Ecto neural progenitor cell (in vitro differentiated cells): ENCODE data around the gene NFATC1.
A peak's percentile ranks its signal among the peaks of the same experiment; 100 is the strongest.

Experiments used
- DNase-seq: peaks from one replicate; pipeline ENCODE4 v3.0.0-alpha.2; 2018; ENCODE audit warnings: low spot score

NFATC1 gene

DNA sequence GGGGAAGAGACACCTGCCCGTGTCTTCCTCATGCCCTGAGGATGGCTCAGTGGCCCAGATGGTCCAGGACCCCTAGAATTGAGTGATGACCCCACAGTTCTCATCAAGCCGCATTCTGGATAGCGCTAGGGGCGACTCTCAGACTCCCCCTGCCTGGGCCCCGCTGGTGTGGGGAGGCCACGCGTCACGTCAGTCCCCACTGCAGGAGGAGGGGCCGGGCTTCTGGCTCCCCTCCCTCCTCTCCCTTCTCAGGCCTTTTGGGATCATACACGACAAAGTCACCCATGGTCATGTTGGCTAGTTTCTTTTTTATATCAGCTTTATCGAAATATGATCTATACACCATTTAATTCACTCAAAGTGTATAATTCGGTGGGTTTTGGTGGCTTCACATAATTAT, 61.5 kb downstream of the NFATC1 start:
- no peak for DNase-seq

DNA sequence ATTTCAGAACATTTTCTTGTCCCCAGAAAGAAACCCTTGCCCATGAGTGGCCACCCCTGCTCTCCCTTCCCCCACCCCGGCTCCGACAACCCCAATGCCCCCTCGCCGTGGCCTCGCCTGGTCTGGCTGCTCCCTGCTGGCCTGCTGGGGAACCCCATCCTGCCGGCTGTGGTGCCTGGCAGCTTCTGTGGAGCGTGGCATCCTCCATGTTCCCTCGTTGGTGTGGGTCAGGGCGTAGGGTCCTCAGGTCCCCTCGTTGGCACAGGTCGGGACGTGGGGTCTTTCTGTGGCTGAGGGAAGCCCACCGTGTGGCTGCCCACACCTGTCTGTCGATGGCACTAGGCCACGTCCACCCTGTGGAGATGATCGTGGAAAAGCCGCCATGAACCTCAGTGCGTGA, 61.9 kb downstream of the NFATC1 start:
- DNase-seq = no peak

DNA sequence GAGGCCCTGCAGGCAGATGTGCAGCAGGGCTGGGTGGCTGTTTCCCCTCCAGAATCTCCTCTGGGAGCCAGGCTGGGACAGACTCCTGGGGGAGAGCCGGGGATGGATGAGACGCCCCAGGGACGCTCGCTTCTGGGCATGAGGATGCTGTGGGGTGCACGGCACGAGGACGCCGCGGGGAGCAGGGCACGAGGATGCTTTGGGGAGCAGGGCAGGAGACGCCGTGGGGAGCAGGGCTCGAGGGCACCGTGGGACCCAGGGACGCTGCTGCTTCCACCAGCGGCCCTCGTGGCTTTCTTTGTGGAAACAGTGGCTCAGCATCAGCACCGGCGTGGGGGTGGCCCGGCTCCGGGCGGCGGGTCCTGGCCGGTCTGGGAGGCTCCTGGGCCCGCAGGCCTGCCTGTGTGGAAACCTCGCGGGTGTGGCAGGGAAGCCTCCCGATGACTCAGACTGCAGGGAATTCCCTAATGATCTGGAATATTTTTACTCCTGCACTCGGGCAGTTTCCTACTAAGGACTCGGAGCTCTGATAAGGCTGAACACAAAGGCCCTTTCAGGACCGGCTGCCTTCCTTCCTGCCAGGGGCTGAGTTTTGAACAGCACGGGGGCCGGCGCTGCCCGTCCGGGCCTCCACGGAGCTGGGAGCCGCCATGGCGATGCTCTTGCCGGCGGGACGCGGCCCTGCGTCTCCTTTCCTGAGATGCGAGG, 62.6 kb downstream of the NFATC1 start:
- no peak for DNase-seq

DNA sequence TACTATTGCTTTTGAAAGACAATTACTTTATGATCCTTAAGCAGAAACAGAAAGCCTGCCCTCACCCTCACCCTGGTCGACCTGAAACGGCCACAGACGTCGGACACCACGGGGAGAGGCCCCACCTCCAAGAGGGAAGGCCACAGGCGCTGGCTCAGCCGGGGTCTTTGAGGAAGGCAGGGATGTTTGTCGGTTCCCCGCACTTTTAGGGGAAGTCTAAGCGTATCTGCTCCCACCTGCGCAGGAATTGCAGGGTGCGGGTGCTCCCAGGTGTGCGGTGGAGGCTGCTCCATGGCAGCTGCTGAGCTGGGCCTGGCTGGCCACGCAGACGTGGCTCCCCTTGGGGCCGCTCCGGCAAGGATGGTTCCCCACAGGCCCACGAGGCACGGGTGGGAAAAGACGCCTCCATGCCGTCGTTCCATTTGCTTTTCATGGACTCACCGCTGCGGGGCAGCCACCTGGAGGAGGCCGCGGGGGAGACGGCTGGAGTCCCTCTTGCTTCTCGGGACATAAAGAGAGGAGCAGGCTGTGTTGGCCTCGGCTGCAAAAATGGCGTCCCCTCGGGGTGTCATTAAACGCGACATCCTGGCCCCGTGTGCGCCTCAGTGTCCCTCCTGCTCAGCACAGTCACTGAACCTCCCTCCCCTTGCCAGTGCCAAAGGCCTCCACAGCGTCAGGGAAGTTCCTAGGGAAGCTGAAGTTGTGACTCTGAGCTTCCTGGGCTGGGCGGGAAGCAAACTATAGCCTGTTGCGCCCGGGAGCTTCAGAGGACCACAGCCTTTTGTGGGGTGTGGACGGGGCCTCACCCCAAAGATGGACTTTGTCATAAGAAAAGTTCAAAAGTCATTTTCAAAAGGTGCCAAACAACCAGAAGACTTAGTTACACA, 63.4 kb downstream of the NFATC1 start:
- no peak for DNase-seq

DNA sequence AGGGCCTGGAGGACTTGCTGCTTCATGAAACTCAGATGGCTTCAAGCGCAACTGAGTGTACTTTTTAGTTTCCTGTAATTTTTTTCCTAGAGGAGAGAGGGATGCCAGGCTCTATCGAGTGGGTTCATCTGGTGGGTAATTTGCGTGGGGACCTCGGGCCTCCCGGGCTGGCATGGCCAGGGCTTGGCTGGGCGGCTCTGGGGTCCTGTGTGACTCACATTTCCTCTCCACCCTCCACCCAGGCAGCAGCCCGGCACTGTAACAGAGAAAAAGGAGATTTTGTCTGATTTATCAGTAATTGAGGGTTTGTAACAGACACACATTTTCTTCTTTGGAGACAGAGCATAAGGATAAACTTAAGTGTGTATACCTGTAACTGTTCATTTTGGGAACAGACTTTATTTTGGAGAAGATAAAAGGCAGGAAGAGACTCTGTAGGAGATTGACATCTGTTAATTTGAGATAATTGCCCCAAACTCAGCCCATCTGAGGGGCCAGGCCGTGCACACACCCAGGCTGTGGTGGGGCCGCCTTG, 64.3 kb downstream of the NFATC1 start:
- no peak for DNase-seq

DNA sequence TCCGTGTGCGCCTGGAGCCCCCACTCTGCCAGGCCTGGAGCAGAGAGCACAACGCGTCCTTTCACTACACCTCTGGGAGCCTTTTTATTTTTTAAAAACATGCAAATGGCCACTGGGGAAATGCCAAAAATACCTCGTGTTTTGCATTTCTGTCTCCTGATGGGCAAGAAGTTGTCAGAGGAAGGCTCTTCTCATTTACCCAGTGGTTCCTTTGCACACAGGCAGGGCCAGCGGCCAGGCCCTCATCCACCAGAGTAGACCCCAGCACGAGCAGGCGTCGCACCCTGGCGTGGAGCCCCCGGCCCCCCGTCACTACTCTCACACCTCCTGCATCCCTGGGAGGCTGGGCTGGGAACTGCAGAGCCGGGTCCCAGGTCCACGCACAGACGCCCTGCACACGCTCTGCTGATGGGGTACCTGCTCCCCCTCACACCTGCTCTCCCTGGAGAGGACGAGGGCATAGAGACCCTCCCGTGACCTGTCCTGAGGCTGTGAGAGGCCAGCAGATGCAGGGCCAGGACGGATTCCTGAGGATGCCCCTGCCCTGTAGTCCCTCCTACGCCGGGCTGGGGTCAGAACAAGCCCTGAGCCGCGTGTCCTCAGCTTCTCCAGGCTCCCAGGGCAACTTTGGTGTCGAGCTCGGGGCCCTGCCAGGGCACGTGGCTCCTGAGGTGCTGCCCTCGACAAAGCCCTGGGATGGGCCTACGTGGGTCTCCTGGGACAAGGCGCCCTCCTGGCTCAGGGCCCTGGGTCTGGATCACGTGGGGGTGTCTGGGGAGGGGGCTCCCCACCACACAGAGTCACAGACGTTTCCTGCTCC, 65.0 kb downstream of the NFATC1 start:
- no peak for DNase-seq

DNA sequence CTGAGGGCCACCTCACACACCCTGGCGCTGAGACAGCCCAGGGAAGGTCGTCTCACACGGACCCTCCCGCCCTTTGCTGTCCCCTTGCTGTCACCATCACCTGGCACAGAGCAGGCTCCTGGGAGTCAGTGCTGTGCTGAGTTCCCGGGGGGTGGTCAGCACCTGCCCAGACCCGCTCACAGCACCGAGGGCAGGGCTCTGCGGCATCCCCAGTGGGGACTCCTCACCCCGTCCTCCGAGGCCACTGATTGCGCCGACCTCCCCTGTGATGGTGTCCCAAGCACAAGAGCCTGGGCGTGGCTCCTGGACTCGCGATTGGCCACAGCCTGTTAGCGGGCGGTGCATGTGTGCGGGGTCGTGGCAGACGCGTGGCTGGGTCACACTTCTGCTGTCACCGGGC, 65.9 kb downstream of the NFATC1 start:
- no peak for DNase-seq

DNA sequence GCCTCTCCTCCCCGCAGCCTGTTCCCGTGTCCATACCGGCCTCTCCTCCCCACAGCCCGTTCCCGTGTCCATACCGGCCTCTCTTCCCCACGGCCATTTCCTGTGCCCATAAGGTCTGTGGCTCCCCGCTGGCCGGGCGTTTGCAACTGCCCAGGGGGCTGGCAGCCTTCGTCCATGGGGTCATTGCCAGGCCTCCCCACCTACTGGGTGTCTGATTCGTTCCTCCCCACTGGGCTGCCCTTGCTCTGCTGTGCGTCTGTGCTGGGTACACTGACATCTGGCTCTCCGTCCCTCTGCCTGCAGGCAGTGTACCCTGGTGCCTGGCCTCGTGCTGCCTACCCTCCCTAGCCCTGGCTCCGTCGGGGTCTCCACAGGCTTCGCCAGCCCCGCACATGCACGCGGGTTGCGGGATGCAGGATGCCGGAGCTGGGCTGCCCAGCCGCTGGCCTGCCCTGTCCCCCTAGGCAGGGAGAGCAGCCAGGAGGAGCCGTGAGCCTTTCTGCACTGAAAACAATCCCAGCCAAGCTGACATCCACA, 67.8 kb downstream of the NFATC1 start:
- no peak for DNase-seq

DNA sequence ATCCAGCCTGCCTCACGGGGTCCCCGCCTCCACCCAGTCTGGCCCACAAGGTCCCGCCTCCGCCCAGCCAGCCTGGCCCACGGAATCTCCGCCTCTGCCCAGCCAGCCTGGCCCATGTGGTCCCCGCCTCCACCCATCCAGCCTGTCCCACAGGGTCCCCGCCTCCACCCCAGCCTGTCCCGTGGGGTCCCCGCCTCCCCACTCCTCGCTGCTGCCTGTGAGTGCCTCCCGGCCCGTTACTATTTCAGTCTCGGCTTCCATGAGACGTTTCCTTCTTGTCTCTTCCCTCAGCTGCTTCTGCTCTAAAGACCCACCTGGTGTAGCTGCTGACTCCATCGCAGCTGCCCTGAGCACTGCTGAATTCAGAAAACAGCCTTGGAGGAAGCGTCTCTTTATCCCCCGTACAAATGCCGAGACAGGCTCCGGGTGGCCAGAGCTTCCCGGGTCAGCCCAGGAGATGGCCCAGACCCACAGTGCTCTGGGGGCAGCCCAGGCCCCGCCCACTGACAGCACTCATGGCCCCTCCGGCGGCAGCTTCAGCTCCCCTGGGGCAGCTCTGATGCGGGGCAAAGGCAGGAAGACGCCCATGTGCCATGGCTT, 69.8 kb downstream of the NFATC1 start:
- DNase-seq = peak; percentile 67

DNA sequence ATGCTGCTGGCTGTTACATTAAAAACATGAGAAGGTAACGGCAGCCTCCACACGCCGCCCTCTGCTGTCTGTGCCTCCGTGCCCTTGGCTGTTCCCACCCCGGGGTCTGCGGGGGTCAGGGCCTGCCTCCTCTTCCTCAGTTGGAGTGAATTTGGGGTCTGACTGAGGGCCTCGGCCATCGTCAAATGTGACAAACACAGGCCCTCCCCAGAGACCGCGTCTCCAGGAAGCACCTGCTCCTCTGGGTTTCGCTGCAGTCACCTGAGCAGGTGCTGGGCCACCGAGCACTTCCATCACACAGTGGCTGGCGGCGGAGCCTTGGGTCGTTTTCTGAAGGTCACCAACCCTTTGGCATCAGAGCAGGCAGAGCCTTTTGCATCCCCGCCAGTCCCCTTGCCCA, 70.9 kb downstream of the NFATC1 start:
- no peak for DNase-seq

DNA sequence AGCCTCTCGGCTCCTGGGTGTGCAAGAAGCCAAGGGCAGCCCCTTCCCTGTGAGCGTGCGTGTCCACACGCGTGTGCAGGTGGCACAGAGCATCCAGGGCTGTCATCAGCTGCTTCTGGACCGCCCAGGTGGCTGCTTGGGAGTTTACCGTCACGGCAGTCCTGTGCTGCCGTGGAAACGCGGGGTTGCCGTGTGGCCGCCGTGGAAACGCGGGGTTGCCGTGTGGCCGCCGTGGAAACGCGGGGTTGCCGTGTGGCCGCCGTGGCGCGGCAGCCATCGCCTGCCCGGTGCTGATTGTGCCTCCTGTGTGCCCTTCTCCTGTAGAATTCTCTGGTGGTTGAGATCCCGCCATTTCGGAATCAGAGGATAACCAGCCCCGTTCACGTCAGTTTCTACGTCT, 71.4 kb downstream of the NFATC1 start:
- DNase-seq = no peak

DNA sequence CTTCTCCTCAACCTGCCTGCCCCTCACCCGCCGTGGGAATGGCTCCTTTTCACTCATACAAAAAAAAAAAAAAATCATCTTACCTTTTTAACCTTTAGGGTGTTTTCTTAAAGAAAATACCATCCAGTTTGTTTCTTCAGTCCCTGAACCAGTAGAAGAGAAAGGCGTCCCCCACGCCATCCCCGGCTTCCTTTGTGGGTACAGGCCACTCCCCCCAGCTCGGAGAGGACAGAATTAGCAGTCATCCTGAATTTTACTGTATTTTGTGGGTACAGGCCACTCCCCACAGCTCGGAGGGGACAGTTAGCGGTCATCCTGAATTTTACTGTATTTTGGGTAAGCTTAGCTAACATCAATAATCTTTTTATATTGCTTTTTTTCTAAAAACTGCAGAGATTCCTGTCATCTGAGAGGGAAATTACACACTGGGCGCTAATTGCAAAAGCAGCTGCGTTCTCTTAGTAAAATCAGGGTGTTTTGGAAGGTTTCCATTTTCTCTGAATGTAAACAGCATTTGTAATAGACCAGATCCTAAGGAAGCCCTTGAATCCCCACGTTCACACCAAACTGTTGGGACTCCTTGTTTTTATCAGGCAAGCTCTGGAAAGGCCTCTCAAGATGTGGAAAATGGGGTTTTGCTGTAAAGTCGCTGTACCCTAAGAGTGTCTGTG, 72.5 kb downstream of the NFATC1 start:
- no peak for DNase-seq

DNA sequence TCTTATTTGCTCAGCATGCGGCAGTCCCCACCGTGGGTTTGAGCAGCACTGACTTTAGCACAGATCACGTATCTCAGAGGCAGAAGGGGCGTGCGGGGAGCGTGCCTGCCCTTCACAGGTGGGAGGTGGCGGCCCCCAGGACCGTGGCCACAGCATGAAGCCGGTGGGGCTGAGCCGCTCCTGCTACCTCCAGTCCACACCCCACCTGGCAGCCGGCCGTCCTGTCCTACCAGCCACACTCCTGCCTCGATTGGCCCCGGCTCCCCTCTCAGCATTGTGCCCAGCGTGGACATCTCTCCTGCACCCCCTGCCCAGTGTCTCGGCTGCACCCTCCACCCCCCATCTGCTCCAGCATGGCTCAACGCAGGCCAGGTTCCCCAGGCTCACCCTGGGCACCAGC, 73.6 kb downstream of the NFATC1 start:
- no peak for DNase-seq

DNA sequence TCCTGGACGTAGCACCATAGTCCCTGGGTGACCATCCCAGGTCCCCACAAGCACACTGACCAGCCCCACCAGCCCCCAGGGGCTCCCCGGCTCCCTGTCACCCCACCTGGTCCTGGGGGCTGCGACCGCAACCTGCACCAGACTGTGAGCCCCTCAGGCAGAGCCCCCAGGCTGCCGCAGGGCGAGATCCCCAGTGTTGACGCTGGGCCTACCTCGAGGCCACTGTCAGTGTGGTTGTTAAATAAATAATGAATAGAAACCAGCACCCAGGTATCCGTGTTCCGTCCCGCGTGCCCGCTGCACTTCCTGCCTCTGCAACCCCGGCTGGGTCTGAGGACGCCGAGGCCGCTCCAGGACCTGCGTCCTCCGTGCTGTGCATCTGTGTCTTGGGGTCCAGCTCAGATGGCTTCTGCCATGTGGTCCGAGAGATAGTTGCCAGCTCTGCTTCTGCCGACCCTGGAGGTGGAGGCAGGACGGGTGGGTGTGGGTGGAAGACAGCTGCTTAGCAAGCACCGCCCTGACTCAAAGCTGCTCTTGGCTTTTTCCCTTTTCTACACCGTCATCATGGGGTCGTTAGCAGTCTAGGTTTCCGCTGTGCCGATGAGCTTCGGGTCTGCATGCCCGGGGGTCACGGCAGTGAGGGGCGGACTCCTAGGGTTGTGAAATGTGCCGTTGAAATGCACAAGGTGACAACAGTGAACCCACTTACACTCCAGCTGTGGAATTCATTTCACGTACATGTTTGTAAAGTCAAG, 74.2 kb downstream of the NFATC1 start:
- no peak for DNase-seq

DNA sequence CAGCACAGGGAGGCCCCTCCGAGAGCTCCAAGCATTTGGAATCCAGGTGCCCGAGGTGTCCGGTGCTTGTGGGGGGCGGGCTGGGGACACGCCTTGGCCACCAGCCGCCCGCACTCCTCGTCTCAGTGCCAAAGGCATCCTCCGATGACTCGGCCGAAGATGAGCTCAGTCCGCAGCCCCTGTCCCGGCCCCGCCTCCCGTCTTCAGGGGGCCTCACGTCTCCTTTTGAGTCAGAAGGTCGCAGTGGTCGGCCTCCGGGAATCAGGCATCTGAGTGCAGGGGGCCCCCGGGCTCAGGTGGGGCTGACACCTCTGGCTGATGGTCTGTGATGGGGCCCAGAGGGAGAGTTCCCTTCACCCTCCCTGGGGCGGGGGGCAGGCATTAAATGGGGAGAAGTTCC, 74.8 kb downstream of the NFATC1 start:
- DNase-seq = no peak

DNA sequence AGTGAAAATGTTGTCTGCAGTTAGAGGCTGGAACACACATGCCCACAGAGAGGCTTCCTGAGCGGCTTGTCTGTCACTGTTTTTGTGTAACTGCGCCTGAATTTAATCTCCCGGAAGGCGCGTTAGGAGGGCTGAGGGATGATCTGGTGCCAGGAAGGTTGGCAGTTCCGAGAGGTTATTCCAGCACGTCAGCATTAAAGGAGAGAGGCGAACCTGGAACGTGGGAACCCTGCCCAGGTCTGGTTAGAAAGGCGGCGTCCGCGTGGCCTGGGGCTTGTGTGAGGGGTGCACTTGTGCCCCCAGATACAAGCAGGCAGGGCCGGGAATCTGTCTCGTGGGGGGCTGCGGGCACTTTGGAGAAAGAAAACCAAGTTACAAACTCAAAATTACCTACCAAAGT, 75.3 kb downstream of the NFATC1 start:
- no peak for DNase-seq

DNA sequence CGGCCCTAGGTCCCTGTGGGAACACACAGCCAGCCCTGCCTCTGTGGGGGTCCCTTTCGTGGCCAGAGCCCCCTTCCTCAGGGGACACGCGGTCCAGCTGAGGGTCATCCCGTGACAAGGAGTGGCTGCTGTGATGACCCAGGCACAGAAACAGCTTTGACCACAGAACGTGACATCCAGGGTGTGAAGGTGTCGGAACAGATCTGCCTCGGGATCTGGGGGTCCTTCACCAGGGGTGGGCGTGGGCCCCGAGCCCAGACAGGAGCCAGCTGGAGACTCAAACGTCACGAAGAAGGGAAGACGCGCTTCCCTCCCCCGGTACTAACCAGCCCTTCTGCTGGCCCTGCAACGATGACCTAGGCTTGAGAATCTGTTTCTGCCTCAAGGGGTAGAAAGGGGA, 75.9 kb downstream of the NFATC1 start:
- DNase-seq = no peak

DNA sequence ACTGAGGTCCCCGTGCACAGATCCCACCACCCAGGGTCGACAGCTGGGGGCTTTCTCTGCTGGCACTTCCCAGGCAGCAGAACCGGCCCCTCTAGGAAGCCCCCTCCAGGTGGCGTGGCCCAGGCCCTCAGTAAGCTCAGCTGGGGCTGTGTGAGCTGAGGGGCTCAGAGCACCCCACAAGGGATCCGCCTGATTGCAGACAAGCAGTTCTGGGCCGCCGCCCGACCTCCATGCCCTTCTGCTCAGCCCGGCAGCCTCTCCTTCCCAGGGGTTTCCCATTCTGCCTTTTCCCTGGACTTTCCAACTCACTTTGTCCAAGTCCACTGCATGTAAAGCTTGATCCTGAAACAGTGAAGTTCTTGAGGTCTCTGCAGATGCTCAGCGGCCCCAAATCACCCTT, 76.4 kb downstream of the NFATC1 start:
- DNase-seq = no peak

DNA sequence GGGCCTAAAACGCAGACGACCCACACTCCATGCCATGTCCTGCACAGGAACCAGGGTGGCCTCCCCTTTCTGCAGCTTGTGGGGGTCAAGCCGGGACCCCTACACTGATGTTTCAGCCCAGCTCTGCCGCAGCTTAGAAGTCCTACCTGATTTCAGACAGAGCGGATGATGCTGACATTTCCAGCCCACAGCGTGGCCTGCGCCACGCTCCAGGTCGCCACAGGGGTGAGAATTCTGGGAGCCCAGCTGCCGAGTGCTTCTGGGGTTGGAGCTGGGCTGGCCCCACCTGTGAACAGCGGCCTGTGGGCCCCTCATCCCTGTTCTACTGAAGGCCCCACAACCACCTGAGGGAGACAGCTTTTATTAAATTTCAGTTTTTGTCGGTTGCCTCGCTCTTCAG, 77.2 kb downstream of the NFATC1 start:
- DNase-seq = no peak
